HG03439 (cell line): ENCODE data around the gene RUSC1.
"Not testable (repeated sequence)": the region's sequence is repeated elsewhere in the genome, so short reads cannot be mapped to it uniquely, and the experiment has no call there.

Source experiments
- ATAC-seq: cut with Tn5 transposase; IDR thresholded peaks from one replicate; pipeline ENCODE4 v1.9.1; 2021; ENCODE audit warnings: mild to moderate bottlenecking, moderate library complexity; ENCODE audit not compliant: unreplicated experiment

The RUSC1 gene

GRCh38 chr1:155320661-155321617 is at the start of gene RUSC1:
Gene RUSC1 (plus strand): TSS chr1:155320894. CDS start chr1:155321774, 880 bp downstream.
- ATAC-seq, result no peak

GRCh38 chr1:155272466-155273342 is 48.0 kb upstream of the RUSC1 start:
- ATAC-seq, result peak; percentile 36

DNA sequence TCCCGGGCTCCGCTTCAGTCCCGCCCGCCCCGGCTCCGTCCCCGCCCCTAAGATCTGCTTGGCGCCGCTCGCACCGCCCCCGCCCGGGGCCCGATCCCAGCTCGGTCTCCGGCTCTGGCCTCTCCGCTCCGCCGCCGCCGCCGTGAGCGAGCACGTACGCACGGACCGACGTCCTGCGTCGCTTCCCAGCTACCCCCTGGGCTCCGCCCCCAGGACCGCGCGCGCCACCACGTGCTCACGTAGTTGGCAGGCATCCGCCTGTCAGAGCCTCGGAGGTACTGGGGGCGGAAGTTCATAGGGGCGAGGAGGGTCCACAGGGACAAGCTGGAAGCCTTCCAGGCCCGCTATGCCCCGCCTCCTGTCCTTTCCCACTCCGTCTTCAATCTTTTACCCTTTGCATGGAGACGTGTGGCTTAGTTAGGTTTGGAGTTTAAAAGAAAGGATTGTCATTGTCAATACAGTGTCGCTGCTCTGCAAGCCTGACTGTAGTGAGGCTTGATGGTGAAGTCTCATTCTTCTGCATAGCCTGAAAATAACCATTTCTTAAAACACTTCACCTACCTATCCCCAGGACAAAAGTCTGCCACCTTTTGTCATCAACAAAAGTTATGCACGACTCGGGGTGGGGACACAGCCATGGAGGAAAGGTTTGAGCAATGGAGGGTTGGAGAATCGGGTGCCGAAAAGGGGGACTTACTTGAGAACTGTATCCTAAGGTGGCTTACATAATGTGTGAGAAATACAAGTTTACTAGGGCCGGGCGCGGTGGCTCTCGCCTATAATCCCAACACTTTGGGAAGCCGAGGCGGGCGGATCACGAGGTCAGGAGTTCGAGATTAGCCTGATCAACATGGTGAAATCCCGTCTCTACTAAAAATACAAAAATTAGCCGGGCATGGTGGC is 47.1 kb upstream of the RUSC1 start, which contains the start of gene CLK2:
Gene CLK2, minus strand, starts transcription at position 162 of the 903 bp plus-strand sequence. CDS start 2,527 bp downstream, outside the sequence.
- ATAC-seq, result peak; percentile 81

DNA sequence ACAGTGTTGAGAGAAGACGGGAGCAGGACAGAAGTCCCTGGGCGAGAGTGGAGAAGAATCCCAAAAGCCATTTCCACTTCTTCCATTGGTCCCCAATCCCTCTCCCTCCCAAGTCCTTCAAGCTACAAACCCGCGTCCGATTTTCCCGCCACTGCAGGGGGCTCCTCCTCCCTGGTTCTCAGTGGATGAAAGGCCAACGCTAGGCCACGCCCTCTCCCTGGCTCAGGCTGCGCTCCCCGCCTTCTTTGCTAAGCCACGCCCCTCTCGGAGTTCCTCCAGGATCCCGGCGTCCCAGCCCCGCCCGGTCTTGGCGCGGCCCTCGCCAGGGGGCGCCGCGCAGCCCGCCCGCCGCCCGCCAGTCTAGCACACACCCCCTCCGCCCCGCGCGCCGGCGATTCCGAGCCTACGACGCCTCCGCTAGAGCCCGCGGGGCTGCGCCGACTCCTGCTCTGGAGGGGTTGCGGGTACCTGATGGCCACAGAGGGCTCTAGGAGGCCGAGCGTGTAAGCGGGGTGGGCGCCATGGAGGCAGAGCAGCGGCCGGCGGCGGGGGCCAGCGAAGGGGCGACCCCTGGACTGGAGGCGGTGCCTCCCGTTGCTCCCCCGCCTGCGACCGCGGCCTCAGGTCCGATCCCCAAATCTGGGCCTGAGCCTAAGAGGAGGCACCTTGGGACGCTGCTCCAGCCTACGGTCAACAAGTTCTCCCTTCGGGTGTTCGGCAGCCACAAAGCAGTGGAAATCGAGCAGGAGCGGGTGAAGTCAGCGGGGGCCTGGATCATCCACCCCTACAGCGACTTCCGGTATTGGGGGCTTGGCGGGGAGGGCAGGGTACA is 43.4 kb upstream of the RUSC1 start, which contains the start of gene HCN3:
Gene HCN3, plus strand, starts transcription at position 394 of the 832 bp plus-strand sequence. Its CDS starts 128 bp downstream, at position 522.
- ATAC-seq, result peak; percentile 60

GRCh38 chr1:155277902-155278688 is 42.6 kb upstream of the RUSC1 start:
- ATAC-seq, result no peak

- no peak for ATAC-seq
Observed at GRCh38 chr1:155278689-155279160, 42.0 kb upstream of the RUSC1 start.

DNA sequence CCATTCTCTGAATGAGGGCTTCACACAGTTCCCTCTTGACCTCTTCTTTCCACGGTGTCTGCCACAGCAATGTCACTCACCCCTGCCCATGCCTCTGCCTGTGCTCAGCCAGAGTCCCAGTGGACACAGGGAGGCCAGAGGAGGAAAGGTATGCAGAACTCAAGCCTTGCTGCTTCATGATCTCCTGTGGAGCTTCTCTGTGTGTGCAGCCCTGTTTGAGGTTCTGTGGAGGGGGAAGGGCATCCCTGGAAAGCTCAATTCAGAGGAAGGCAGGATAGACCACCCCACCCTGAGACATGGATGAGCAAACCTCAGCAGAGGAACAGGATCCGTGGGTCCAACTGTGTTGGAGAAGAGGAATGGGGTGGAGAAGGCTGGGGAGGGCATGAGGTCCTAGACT is 41.4 kb upstream of the RUSC1 start:
- ATAC-seq, result no peak

DNA sequence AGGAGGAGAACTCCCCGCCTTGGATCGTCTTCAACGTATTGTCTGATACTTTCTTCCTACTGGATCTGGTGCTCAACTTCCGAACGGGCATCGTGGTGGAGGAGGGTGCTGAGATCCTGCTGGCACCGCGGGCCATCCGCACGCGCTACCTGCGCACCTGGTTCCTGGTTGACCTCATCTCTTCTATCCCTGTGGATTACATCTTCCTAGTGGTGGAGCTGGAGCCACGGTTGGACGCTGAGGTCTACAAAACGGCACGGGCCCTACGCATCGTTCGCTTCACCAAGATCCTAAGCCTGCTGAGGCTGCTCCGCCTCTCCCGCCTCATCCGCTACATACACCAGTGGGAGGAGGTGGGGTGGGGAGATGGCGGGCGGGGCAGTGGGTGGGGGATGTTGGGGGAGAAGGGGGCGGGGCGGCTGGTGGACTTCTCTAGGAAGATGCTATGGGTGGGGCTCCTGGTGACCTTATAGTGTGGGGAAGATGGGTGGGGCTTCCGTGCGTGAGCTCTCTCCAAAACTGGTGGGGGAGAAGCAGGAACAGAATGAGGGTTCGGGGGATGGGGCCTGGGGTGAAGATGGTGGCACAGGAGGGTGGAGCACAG is 38.1 kb upstream of the RUSC1 start:
- ATAC-seq, result no peak

DNA sequence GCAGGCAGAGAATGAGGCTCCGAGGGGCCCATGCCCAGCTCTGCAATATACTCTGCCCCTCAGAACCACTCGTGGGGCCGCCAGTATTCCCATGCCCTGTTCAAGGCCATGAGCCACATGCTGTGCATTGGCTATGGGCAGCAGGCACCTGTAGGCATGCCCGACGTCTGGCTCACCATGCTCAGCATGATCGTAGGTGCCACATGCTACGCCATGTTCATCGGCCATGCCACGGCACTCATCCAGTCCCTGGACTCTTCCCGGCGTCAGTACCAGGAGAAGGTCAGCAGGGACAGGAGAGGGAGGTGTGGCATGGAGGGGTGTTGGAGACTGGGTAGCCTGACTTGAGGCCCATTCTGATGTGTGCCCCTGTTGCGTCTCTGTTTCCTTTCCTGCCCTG is 36.2 kb upstream of the RUSC1 start:
- no peak for ATAC-seq

DNA sequence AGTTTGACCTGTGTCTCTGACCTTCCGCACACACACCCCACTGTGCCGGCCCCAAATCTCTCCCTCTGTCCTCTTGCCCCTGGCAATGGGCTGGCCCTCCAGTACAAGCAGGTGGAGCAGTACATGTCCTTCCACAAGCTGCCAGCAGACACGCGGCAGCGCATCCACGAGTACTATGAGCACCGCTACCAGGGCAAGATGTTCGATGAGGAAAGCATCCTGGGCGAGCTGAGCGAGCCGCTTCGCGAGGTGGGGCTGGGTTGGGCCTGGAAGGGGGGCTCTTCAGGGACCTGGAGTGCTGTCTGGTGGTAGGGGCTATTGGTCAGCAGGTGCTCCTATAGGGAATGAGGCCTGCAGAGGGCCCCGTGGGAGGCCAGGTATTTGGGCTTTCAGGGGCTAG is 35.6 kb upstream of the RUSC1 start:
- ATAC-seq, result no peak

DNA sequence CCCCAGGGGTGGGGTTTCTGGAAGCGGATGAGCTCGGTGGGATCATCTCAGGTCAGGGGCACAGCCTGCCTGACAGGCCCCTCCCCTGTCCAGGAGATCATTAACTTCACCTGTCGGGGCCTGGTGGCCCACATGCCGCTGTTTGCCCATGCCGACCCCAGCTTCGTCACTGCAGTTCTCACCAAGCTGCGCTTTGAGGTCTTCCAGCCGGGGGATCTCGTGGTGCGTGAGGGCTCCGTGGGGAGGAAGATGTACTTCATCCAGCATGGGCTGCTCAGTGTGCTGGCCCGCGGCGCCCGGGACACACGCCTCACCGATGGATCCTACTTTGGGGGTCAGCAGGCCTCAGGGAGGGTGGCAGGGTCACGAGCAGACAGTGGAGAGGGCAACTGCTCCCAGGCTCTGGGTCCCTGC is 35.1 kb upstream of the RUSC1 start:
- no peak for ATAC-seq

DNA sequence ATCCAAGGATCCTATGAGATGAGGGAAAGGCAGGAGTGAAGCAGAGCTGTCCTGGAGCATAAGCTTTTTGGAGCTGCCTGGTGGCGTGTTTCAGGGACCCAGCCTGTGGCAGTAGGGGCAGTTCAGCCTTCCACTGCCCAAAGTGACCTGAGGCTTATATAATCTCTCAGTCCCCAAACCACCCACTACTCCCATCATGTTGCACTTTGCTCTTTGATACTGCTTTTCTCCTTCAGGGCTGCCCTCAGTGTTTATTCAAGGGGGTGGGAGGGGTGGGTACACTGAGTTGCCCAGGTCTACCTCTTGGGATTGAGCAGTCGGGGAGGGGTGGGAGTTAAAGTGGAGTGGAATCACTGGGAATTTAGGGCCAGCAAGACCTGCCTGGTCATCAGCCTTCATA is 34.1 kb upstream of the RUSC1 start:
- ATAC-seq, result no peak

GRCh38 chr1:155287987-155288543 is 32.6 kb upstream of the RUSC1 start:
- no peak for ATAC-seq

DNA sequence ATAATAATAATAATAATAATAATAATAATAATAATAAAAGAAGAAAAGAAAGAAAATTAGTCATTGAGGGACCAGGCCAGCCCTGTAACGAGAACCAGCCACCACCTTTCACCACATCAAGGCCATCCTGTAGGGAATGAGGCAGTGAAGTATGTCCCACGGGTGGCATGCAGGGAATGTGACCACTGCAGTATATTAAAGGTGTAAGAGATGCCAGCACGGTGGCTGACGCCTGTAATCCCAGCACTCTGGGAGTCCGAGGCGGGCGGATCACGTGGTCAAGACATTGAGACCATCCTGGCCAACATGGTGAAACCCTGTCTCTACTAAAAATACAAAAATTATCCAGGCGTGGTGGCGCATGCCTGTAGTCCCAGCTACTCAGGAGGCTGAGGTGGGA is 29.7 kb upstream of the RUSC1 start:
- ATAC-seq, result not testable (repeated sequence)

GRCh38 chr1:155293086-155293749 is 27.5 kb upstream of the RUSC1 start:
- ATAC-seq, result no peak

DNA sequence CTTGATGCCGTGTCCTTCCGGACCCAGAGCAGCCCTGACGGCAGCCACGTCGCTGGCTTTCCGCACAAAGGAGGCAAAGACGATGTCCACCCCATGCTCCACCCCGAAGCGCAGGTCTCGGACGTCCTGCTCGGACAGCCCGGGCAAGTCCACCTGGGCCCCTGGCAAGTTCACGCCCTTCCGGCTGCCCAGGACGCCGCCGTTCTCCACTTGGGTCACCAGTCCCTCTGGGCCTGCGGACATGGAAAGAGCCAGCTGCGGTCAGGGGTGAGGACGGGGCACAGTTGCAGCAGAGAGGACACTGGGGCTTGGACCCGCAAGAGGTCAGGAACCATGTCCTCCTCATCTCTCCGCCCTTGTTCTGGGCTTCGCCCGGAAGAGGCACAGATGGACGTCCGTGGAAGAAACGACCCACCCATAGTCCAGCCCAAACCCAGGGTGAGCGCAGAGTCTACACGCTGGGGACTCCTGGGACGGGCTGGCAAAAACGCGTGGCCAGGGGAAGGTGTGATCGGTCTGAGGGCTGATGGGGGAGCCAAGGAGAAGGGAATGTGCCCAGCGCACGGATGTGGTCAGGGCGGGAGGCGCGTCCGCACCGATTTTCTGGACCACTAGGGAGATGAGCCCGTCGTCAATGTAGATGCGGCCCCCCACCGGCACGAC is 26.0 kb upstream of the RUSC1 start:
- no peak for ATAC-seq
